Measurements from ENCODE around the gene ZMAT5.
A peak's percentile ranks its signal among the peaks of the same experiment; 100 is the strongest.
"Not testable (repeated sequence)": the region's sequence is repeated elsewhere in the genome, so short reads cannot be mapped to it uniquely, and the experiment has no call there.

The ZMAT5 gene

GRCh38 chr22:29784451-29785361 lies 17.9 kb upstream of the ZMAT5 start:
- DNase-seq = no peak

GRCh38 chr22:29782061-29782845 lies 15.4 kb upstream of the ZMAT5 start:
- DNase-seq = no peak

- no peak for DNase-seq
Observed at GRCh38 chr22:29780748-29781676, 14.2 kb upstream of the ZMAT5 start.

- DNase-seq = no peak
Observed at GRCh38 chr22:29780220-29780619, 13.4 kb upstream of the ZMAT5 start.

GRCh38 chr22:29773233-29773632 lies 6.4 kb upstream of the ZMAT5 start:
- no peak for DNase-seq

- no peak for DNase-seq
Observed at GRCh38 chr22:29772170-29772641, 5.4 kb upstream of the ZMAT5 start.

GRCh38 chr22:29769723-29770321 lies 3.0 kb upstream of the ZMAT5 start:
- DNase-seq = no peak

- no peak for DNase-seq
Observed at GRCh38 chr22:29768052-29768693, 1.4 kb upstream of the ZMAT5 start.

- DNase-seq = peak; percentile 94
Observed at GRCh38 chr22:29767171-29768051, 604 bp upstream of the ZMAT5 start, which contains the start of gene UQCR10. Gene UQCR10, plus strand, starts transcription at chr22:29767369. Its CDS starts 30 bp downstream, at chr22:29767399.

GRCh38 chr22:29765905-29766631 lies 739 bp downstream of the ZMAT5 start:
- no peak for DNase-seq

- no peak for DNase-seq
Observed at GRCh38 chr22:29762263-29762662, 4.5 kb downstream of the ZMAT5 start.

GRCh38 chr22:29758959-29759358 lies 7.8 kb downstream of the ZMAT5 start:
- DNase-seq = no peak

- DNase-seq = no peak
Observed at GRCh38 chr22:29758068-29758622, 8.7 kb downstream of the ZMAT5 start.

GRCh38 chr22:29757096-29757495 lies 9.7 kb downstream of the ZMAT5 start:
- DNase-seq = no peak

GRCh38 chr22:29756341-29756740 lies 10.5 kb downstream of the ZMAT5 start:
- no peak for DNase-seq

GRCh38 chr22:29755889-29756288 lies 10.9 kb downstream of the ZMAT5 start:
- no peak for DNase-seq

GRCh38 chr22:29754658-29755395 lies 12.0 kb downstream of the ZMAT5 start:
- not testable (repeated sequence) for DNase-seq

GRCh38 chr22:29753808-29754657 lies 12.8 kb downstream of the ZMAT5 start:
- no peak for DNase-seq
